Measurements from ENCODE around the gene MAPK10.
"Not testable (repeated sequence)": the region's sequence is repeated elsewhere in the genome, so short reads cannot be mapped to it uniquely, and the experiment has no call there.

The MAPK10 gene

GRCh38 chr4:86106475-86106874 lies 253.4 kb downstream of the MAPK10 start:
- no peak for DNase-seq (ENCODE audit: low read depth)

GRCh38 chr4:86101841-86102240 lies 258.0 kb downstream of the MAPK10 start:
- DNase-seq (ENCODE audit: low read depth), result no peak

- DNase-seq (ENCODE audit: low read depth), result no peak
Observed at GRCh38 chr4:86101410-86101809, 258.4 kb downstream of the MAPK10 start.

- DNase-seq (ENCODE audit: low read depth), result no peak
Observed at GRCh38 chr4:86100539-86101215, 259.2 kb downstream of the MAPK10 start.

GRCh38 chr4:86099348-86099747 lies 260.5 kb downstream of the MAPK10 start:
- no peak for DNase-seq (ENCODE audit: low read depth)

GRCh38 chr4:86098691-86099090 lies 261.2 kb downstream of the MAPK10 start:
- DNase-seq (ENCODE audit: low read depth), result no peak

GRCh38 chr4:86096373-86096772 lies 263.5 kb downstream of the MAPK10 start:
- no peak for DNase-seq (ENCODE audit: low read depth)

GRCh38 chr4:86092684-86093083 lies 267.2 kb downstream of the MAPK10 start:
- no peak for DNase-seq (ENCODE audit: low read depth)

- no peak for DNase-seq (ENCODE audit: low read depth)
Observed at GRCh38 chr4:86091201-86091600, 268.7 kb downstream of the MAPK10 start.

GRCh38 chr4:86089781-86090323 lies 270.0 kb downstream of the MAPK10 start:
- no peak for DNase-seq (ENCODE audit: low read depth)

- DNase-seq (ENCODE audit: low read depth), result no peak
Observed at GRCh38 chr4:86089053-86089452, 270.8 kb downstream of the MAPK10 start.

- DNase-seq (ENCODE audit: low read depth), result not testable (repeated sequence)
Observed at GRCh38 chr4:86075796-86076195, 284.1 kb downstream of the MAPK10 start.

- DNase-seq (ENCODE audit: low read depth), result no peak
Observed at GRCh38 chr4:86060341-86060740, 299.5 kb downstream of the MAPK10 start.

GRCh38 chr4:86058621-86059020 lies 301.2 kb downstream of the MAPK10 start:
- no peak for DNase-seq (ENCODE audit: low read depth)

- DNase-seq (ENCODE audit: low read depth), result no peak
Observed at GRCh38 chr4:86055898-86056297, 304.0 kb downstream of the MAPK10 start.

GRCh38 chr4:86054286-86055032 lies 305.4 kb downstream of the MAPK10 start:
- DNase-seq (ENCODE audit: low read depth), result no peak

GRCh38 chr4:86050496-86050895 lies 309.4 kb downstream of the MAPK10 start:
- DNase-seq (ENCODE audit: low read depth), result no peak

- DNase-seq (ENCODE audit: low read depth), result no peak
Observed at GRCh38 chr4:86048426-86048825, 311.4 kb downstream of the MAPK10 start.

GRCh38 chr4:86044593-86044985 lies 315.3 kb downstream of the MAPK10 start:
- DNase-seq (ENCODE audit: low read depth), result no peak

- DNase-seq (ENCODE audit: low read depth), result no peak
Observed at GRCh38 chr4:86043755-86044592, 315.9 kb downstream of the MAPK10 start.

GRCh38 chr4:86038037-86038436 lies 321.8 kb downstream of the MAPK10 start:
- DNase-seq (ENCODE audit: low read depth), result no peak

- DNase-seq (ENCODE audit: low read depth), result no peak
Observed at GRCh38 chr4:86036736-86037135, 323.1 kb downstream of the MAPK10 start.

- no peak for DNase-seq (ENCODE audit: low read depth)
Observed at GRCh38 chr4:86035688-86036087, 324.2 kb downstream of the MAPK10 start.

All from activated gamma-delta T cell treated with anti-CD3 and anti-CD28 coated beads, Interleukin-2, amount 50 U/mL, for 16 hours (primary cell).